ENCODE results near the gene PIEZO1.
A peak's percentile ranks its signal among the peaks of the same experiment; 100 is the strongest.

PIEZO1 gene

GRCh38 chr16:88815901-88816589, 31.0 kb upstream of the PIEZO1 start:
- no peak for DNase-seq (ENCODE audit: low read depth)
- H3K4me3 ChIP-seq (ENCODE audit: low read depth, low read length), result no peak overlapping the region
- TF ChIP-seq CTCF (IDR thresholded peaks at IDR 0.05; ENCODE audit: low read depth, low read length, missing control alignments), result peak; percentile 87

- no peak overlapping the region for H3K4me3 ChIP-seq (ENCODE audit: low read depth, low read length)
- DNase-seq (ENCODE audit: low read depth), result no peak
- no peak for TF ChIP-seq CTCF (IDR thresholded peaks at IDR 0.05; ENCODE audit: low read depth, low read length, missing control alignments)
Measured at GRCh38 chr16:88815227-88815626, 30.2 kb upstream of the PIEZO1 start.

GRCh38 chr16:88814144-88814502, 29.1 kb upstream of the PIEZO1 start:
- no peak for DNase-seq (ENCODE audit: low read depth)
- no peak for TF ChIP-seq CTCF (IDR thresholded peaks at IDR 0.05; ENCODE audit: low read depth, low read length, missing control alignments)
- no peak overlapping the region for H3K4me3 ChIP-seq (ENCODE audit: low read depth, low read length)

- TF ChIP-seq CTCF (IDR thresholded peaks at IDR 0.05; ENCODE audit: low read depth, low read length, missing control alignments), result no peak
- DNase-seq (ENCODE audit: low read depth), result no peak
- H3K4me3 ChIP-seq (ENCODE audit: low read depth, low read length), result no peak overlapping the region
Measured at GRCh38 chr16:88813269-88814143, 28.5 kb upstream of the PIEZO1 start.

GRCh38 chr16:88812513-88813268, 27.7 kb upstream of the PIEZO1 start:
- TF ChIP-seq CTCF (IDR thresholded peaks at IDR 0.05; ENCODE audit: low read depth, low read length, missing control alignments), result no peak
- H3K4me3 ChIP-seq (ENCODE audit: low read depth, low read length), result peak overlapping the region; percentile 72
- DNase-seq (ENCODE audit: low read depth), result no peak

GRCh38 chr16:88811769-88812512, 26.9 kb upstream of the PIEZO1 start, which contains the start of gene APRT:
TSS of gene APRT (minus strand) at chr16:88811928. CDS start at chr16:88811899, 29 bp downstream.
- H3K4me3 ChIP-seq (ENCODE audit: low read depth, low read length), result peak within 1 kb of the TSS; percentile 72
- TF ChIP-seq CTCF (IDR thresholded peaks at IDR 0.05; ENCODE audit: low read depth, low read length, missing control alignments), result no peak
- peak; percentile 87 for DNase-seq (ENCODE audit: low read depth)
